Activated CD4-positive, alpha-beta T cell treated with anti-CD3 and anti-CD28 coated beads, Interleukin-2, amount 50 U/mL, for 1 hour (primary cell): ENCODE results near the gene BORA.
"Not testable (repeated sequence)": the region's sequence is repeated elsewhere in the genome, so short reads cannot be mapped to it uniquely, and the experiment has no call there.

ENCODE experiments used
- DNase-seq: peaks from one replicate; pipeline ENCODE4 v3.0.0-alpha.2; 2020

Gene BORA

GRCh38 chr13:72774019-72774418 is 46.3 kb downstream of the BORA start:
- no peak for DNase-seq

DNA sequence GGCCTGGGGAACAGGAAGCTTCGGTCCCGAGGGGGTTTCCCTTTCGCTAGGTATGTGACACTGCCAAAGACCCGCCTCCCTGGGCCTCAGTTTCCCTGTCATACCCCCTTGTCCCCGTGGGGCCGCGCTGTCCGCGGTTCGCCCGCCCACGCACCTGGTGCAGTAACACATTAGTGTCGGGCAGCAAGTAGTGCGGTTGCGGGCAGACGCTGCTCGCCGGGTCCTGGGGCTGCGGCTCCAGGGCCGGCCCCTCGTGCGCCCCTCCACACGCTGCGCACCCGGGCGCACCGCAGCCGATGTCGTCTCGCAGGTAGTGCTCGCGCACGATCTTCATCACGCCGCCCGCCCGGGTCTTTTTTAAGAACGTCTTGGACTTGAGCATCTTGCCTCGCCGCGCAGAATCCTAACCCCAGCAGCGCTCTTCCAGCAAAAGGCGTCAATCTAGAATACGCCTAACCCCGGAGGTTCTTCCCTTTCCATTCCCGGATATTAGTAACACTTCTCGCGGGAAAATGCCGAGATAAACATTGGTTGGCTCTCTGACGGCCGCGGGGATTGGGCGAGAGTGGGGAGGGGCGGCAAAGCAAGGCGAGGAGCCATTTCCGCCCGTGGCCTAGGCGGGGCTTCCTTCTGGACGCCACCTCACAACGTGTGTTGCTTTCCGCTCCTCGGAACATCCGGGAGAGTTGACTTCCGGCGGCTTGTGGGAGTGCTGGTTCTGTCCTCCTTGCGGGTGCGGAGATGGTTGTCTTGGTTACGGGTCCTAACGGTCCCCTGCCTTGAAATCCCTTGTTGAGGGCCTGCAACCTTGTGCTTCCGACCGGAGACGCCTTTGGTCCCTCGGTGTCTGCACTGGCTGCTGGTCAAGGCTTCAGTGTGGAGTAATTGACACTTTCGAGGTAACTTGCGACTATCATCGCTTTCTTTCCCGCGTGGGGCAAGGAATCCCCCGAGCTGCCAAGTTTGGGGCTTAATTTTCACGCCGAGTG is 54.0 kb downstream of the BORA start, which contains the start of the genes DIS3 and PIBF1:
Gene DIS3, minus strand, starts transcription at position 450 of the 989 bp plus-strand sequence. Its CDS starts 68 bp downstream, at position 382.
Gene PIBF1, plus strand, starts transcription at position 683 of the 989 bp plus-strand sequence. CDS start 1,337 bp downstream, outside the sequence.
- peak; percentile 93 for DNase-seq

GRCh38 chr13:72782717-72783116 is 55.0 kb downstream of the BORA start:
- DNase-seq = peak; percentile 1

GRCh38 chr13:72784679-72785078 is 57.0 kb downstream of the BORA start:
- not testable (repeated sequence) for DNase-seq

DNA sequence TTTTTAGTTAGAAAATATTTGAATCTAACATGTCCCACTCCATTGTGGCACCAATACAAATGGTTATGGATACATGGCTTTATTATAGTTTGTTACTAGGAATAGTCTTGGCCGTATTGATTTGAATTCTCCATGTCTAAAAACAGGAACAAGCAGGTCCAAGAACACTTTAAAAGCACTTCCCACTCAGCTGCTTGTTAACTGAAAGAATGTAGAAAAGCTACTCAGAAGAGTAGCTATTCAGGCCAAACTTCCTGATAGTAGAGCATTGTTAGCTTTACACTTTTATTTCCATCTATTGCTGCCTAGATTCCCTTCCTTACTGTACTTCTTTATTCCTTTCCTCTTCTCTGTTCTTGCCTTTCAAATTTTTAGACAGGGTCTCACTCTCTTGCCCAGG is 61.1 kb downstream of the BORA start:
- DNase-seq = no peak

DNA sequence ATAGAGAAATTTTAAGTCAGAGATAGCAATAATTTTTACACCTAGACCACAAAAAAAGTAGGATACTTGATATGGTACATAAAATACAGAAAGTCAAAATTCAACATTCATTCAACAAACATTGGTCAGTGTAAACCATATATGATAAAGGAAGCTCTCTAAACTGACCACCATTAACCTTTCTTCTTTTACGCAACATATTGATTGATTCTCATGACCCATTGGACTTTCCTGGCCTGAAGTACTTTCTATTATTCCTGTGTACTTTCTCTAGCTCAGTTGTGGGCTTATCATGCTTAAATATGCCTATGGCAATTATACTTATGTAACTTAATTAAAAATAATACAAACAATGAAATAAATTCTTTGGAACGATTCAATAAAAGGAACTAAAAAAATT is 64.9 kb downstream of the BORA start:
- DNase-seq = no peak

DNA sequence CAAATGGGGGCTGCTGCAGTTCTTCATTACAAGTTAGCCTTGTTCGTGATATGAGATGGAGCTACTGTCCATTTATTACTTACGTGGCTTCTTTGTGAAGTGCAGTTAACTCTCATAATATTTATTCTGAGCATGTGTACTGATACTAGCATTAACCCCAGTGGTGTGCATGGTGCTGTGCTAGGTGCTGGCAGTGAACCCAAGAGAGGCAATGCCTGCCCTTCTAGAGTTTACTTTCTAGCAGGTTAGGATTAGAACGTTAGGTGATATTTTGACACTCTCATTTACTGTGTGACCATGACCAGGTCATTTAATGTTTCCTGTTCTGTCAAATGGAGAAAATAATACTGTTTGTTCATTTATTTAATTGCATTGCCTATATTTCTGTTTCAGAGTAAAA is 71.1 kb downstream of the BORA start:
- DNase-seq = no peak

- no peak for DNase-seq
Measured at GRCh38 chr13:72804301-72804700, 76.6 kb downstream of the BORA start.
